CD4-positive, alpha-beta T cell (primary cell): Measurements from ENCODE around the gene METTL4. TPM values are rescaled to one million over a fixed set of nuclear protein-coding genes. Genes with fewer than 3 reads are reported as not detected.

ENCODE experiments used
- ATAC-seq: fragments of 200-7000 bp; cut with Tn5 transposase; one replicate; pipeline ENCODE4 v1.10.0; 2022; ENCODE audit warnings: mild to moderate bottlenecking; ENCODE audit not compliant: poor library complexity
- CTCF ChIA-PET: fragments of 350-600 bp; sonication (Branson Sonifier 250); formaldehyde crosslinking; loops from one replicate; lab custom pipeline; 2021; ENCODE audit warnings: antibody characterized with exemption, inconsistent platforms; lab: Charles Lee
- POLR2A ChIA-PET: fragments of 350-600 bp; sonication (Branson Sonifier 250); formaldehyde crosslinking; loops from one replicate; lab custom pipeline; 2021; ENCODE audit warnings: antibody characterized with exemption, inconsistent platforms; lab: Charles Lee
- DNase-seq, 14 experiments: peaks; one replicate each; pipeline ENCODE4 v3.0.0-alpha.2; 2013 to 2020; ENCODE audit warnings: mixed read lengths in 2 of 14
- H3K27ac ChIP-seq, 2 donors: one replicate each; pipeline versions ENCODE4 v1.5.1 to v1.7.0; 2013; ENCODE audit warnings: low read length in 2 of 2, low read depth in 1 of 2, mild to moderate bottlenecking in 1 of 2
- H3K27me3 ChIP-seq, 2 experiments: 1 replicate in 1 of 2; 2 replicates in 1 of 2; pipeline versions ENCODE4 v1.6.1 to v1.7.0; 2013; ENCODE audit warnings: low read length in 2 of 2, control low read depth in 1 of 2, mild to moderate bottlenecking in 1 of 2, moderate library complexity in 1 of 2; ENCODE audit not compliant: insufficient read depth in 2 of 2, control insufficient read depth in 1 of 2
- H3K36me3 ChIP-seq: one replicate; pipeline ENCODE4 v1.6.1; 2013; ENCODE audit warnings: low read length, control low read depth; ENCODE audit not compliant: insufficient read depth
- H3K4me1 ChIP-seq: one replicate; pipeline ENCODE4 v1.6.1; 2013; ENCODE audit warnings: low read length, control low read depth; ENCODE audit not compliant: insufficient read depth
- H3K4me3 ChIP-seq: one replicate; pipeline ENCODE4 v1.5.1; 2013; ENCODE audit warnings: mild to moderate bottlenecking, low read length, moderate library complexity
- H3K9me3 ChIP-seq, 2 experiments: 1 replicate in 1 of 2; 2 replicates in 1 of 2; pipeline versions ENCODE4 v1.6.1 to v1.7.0; 2013; ENCODE audit warnings: low read length in 2 of 2, mild to moderate bottlenecking in 2 of 2, control low read depth in 1 of 2, moderate library complexity in 1 of 2; ENCODE audit not compliant: control insufficient read depth in 1 of 2, insufficient read depth in 1 of 2
- H3K27ac Mint-ChIP-seq: one replicate; pipeline ENCODE4 v1.8.0; 2020; ENCODE audit warnings: mixed read lengths
- H3K27me3 Mint-ChIP-seq: one replicate; pipeline ENCODE4 v1.8.0; 2021; ENCODE audit warnings: mixed read lengths
- H3K36me3 Mint-ChIP-seq: one replicate; pipeline ENCODE4 v1.8.0; 2021; ENCODE audit warnings: low read depth, mixed read lengths
- H3K4me1 Mint-ChIP-seq: one replicate; pipeline ENCODE4 v1.8.0; 2021; ENCODE audit warnings: low read depth, mixed read lengths
- H3K4me3 Mint-ChIP-seq: one replicate; pipeline ENCODE4 v1.8.0; 2020; ENCODE audit warnings: mild to moderate bottlenecking, mixed read lengths
- H3K9me3 Mint-ChIP-seq: one replicate; pipeline ENCODE4 v1.8.0; 2020; ENCODE audit warnings: mixed read lengths
- intact Hi-C, 2 experiments: fragments of 100-400 bp; cut with DNase I in 1 of 2; cut with micrococcal nuclease in 1 of 2; formaldehyde crosslinking; loops; one replicate each; pipeline versions ENCODE4 v1.15.1 to v1.9.0; 2023 to 2025; cut with DNase I, micrococcal nuclease
- total RNA-seq, 174 experiments: library from RNA in 2 of 174; stranded (reverse) in 2 of 174; gene quantifications; one replicate each; pipeline ENCODE4 v1.2.3 and lab custom pipeline; 2021 to 2026
- TF ChIP-seq, protein P1 (sequence below): fragments of 200-600 bp; IDR thresholded peaks from one replicate; pipeline ENCODE4 v1.8.0; 2022; ENCODE audit warnings: antibody characterized with exemption, mild to moderate bottlenecking

Gene METTL4
- total RNA-seq, 2 experiments from 2014 or later, result 6.5 to 10.4 TPM

DNA sequence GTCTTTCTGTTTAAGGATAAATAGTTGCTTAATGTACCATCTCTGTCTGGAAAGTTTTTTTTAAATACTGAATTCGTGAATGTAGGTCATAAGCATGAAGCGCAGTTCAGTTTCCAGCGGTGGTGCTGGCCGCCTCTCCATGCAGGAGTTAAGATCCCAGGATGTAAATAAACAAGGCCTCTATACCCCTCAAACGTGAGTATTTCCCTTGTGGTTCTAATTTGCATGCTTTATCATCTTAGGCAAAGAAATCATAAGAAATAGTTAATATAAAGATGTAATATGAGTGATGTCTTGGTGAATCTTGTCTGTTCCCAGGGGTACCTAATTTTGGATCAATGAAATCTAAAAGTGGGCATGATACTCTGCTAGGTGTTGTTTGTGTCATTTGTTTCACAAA lies 1.6 kb upstream of the METTL4 start:
- no peak overlapping the region for H3K27ac ChIP-seq

DNA sequence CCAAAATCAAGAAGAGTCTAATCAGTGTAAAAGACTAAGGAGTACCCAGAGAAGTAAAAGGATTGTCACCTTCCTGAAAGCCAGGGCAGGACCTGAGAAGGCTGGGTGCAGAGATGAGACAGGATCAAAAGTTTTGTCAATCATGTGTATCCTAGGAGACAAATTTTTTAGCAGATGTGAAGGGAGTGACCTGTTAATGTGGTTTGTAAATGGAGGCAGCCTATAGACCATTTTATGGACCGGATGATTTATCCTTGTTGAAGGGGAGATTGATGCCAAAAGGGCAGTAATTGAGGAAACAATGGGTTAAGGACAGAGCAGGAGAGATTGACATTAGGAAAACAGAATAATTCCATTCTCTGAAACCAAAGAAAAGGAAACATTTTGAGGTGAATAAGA lies 865 bp upstream of the METTL4 start:
- Histone ChIP-seq H3K9me3 (no peaks in the 10 kb centered on the region), H3K4me1 (peaks cover 27% of the 10 kb centered on the region), H3K27ac (no peak overlapping the region), H3K36me3 (peaks cover 5% of the 10 kb centered on the region), H3K4me3 (peak overlapping the region; percentile 90), H3K27me3 (no peaks in the 10 kb centered on the region)
- intact Hi-C loops, result loop anchor here in 1 of 2 experiments (5.0 to 10.0 kb wide), 3 partner anchors 35 to 673 kb away; partner anchors contain the start of gene MYL12A
- peak in 2 of 14 experiments; percentile 29 to 54 for DNase-seq
- ChIA-PET POLR2A (interaction anchor here (0.6 to 7.0 kb wide), 15 partner anchors 11 to 1022 kb away, joined by 3 to 187 read pairs (median 4); partner anchors contain the start of gene SMCHD1), CTCF (interaction anchor here (0.9 to 2.4 kb wide), 5 partner anchors 11 to 128 kb away, joined by 3 to 10 read pairs (median 5); partner anchors contain the start of gene SMCHD1)
- Mint-ChIP-seq H3K27ac (peak overlapping the region; percentile 99), H3K9me3 (no peaks in the 10 kb centered on the region), H3K36me3 (peaks cover 30% of the 10 kb centered on the region), H3K27me3 (no peaks in the 10 kb centered on the region), H3K4me1 (peaks cover 65% of the 10 kb centered on the region), H3K4me3 (peak overlapping the region; percentile 100)
- TF ChIP-seq, protein P1, sequence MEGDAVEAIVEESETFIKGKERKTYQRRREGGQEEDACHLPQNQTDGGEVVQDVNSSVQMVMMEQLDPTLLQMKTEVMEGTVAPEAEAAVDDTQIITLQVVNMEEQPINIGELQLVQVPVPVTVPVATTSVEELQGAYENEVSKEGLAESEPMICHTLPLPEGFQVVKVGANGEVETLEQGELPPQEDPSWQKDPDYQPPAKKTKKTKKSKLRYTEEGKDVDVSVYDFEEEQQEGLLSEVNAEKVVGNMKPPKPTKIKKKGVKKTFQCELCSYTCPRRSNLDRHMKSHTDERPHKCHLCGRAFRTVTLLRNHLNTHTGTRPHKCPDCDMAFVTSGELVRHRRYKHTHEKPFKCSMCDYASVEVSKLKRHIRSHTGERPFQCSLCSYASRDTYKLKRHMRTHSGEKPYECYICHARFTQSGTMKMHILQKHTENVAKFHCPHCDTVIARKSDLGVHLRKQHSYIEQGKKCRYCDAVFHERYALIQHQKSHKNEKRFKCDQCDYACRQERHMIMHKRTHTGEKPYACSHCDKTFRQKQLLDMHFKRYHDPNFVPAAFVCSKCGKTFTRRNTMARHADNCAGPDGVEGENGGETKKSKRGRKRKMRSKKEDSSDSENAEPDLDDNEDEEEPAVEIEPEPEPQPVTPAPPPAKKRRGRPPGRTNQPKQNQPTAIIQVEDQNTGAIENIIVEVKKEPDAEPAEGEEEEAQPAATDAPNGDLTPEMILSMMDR, result no peak
- no peak for ATAC-seq

More for the DNA sequence above, 1.6 kb upstream of the METTL4 start:
- intact Hi-C loops, result loop anchor here in 1 of 2 experiments (5.0 to 10.0 kb wide), 3 partner anchors 34 to 672 kb away; partner anchors contain the start of gene MYL12A
- H3K36me3 Mint-ChIP-seq, result peaks cover 23% of the 10 kb centered on the region
- DNase-seq, result no peak
- ChIA-PET POLR2A (interaction anchor here (3.2 to 7.0 kb wide), 3 partner anchors 33 to 85 kb away, joined by 48 to 187 read pairs (median 137); partner anchors contain the start of gene SMCHD1), CTCF (interaction anchor here (1.0 to 1.5 kb wide), 3 partner anchors 72 to 673 kb away, joined by 3 read pairs; no protein-coding TSS in a partner anchor)
- H3K4me3 ChIP-seq, result peak overlapping the region; percentile 90
- TF ChIP-seq, protein P1, result no peak
- peaks cover 27% of the 10 kb centered on the region for H3K4me1 ChIP-seq
- peak overlapping the region; percentile 100 for H3K4me3 Mint-ChIP-seq
- peaks cover 64% of the 10 kb centered on the region for H3K4me1 Mint-ChIP-seq
- no peaks in the 10 kb centered on the region for H3K36me3 ChIP-seq
- no peaks in the 10 kb centered on the region for H3K9me3 Mint-ChIP-seq
- H3K27me3 Mint-ChIP-seq, result no peaks in the 10 kb centered on the region
- H3K27me3 ChIP-seq, result no peaks in the 10 kb centered on the region
- H3K9me3 ChIP-seq, result no peaks in the 10 kb centered on the region
- ATAC-seq, result no peak
- H3K27ac Mint-ChIP-seq, result peak overlapping the region; percentile 99

DNA sequence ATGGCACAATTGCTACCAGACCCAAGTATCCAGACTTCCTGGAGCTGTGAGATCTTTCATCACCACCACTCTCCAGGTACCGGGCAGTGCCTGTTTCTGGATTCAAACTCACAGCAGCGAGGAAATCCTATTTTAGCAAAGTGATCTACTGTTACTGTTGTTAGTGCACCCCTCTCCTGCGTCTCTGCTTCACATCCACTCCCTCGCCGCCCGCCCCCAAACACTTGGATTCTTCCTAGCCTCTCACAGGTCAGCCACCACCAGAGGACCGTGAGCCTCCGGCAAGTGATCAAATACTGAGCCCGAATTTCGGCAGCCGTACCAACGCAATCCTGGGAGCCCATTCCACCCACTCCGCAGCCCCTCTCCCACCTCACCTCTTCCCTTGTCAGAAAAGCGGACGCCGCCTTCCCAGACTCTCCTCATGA lies 519 bp downstream of the METTL4 start:
- CTCF ChIA-PET, result interaction anchor here (0.6 to 2.4 kb wide), 11 partner anchors 12 to 129 kb away, joined by 3 to 10 read pairs (median 4); partner anchors contain the start of gene SMCHD1
- H3K9me3 ChIP-seq, result no peaks in the 10 kb centered on the region
- intact Hi-C loops, result loop anchor here (1.0 to 10.0 kb wide), 7 partner anchors 36 to 674 kb away; partner anchors contain the start of genes MYL12A (in 1 of the 2) and SMCHD1 (in 1 of the 2)
- Mint-ChIP-seq H3K36me3 (peaks cover 42% of the 10 kb centered on the region), H3K27me3 (no peaks in the 10 kb centered on the region), H3K9me3 (no peaks in the 10 kb centered on the region), H3K27ac (peak overlapping the region; percentile 99), H3K4me3 (peak overlapping the region; percentile 100), H3K4me1 (peaks cover 67% of the 10 kb centered on the region)
- H3K36me3 ChIP-seq, result peaks cover 14% of the 10 kb centered on the region
- TF ChIP-seq, protein P1, result no peak
- peak in 11 of 14 experiments; percentile 42 to 80 (median 60) for DNase-seq
- POLR2A ChIA-PET, result interaction anchor here (0.7 to 7.0 kb wide), 24 partner anchors 12 to 1758 kb away, joined by 3 to 187 read pairs (median 4); partner anchors contain the start of gene SMCHD1
- H3K27me3 ChIP-seq, result no peaks in the 10 kb centered on the region
- peak; percentile 67 for ATAC-seq
- H3K4me1 ChIP-seq, result peaks cover 27% of the 10 kb centered on the region
- peak overlapping the region; percentile 90 to 99 for H3K27ac ChIP-seq
- H3K4me3 ChIP-seq, result peak overlapping the region; percentile 90
